Endothelial cell of umbilical vein (primary cell): ENCODE data around the gene EED. TPM values are rescaled to one million over a fixed set of nuclear protein-coding genes. Genes with fewer than 3 reads are reported as not detected.

Experiments
- BruUV-seq: library from RNA; stranded (reverse); fragments of 400-500 nt; replicated peaks from 2 replicates; lab custom pipeline; 2021; lab: Mats Ljungman, UMichigan
- CTCF ChIA-PET: fragments of 300-600, 350-600 bp; sonication (Branson Sonifier 250); formaldehyde crosslinking; loops from one replicate; lab custom pipeline; 2021; ENCODE audit warnings: antibody characterized with exemption, inconsistent platforms; lab: Charles Lee
- POLR2A ChIA-PET: fragments of 300-600, 350-600 bp; sonication (Branson Sonifier 250); formaldehyde crosslinking; loops from one replicate; lab custom pipeline; 2021; ENCODE audit warnings: antibody characterized with exemption, inconsistent platforms; lab: Charles Lee
- DNase-seq: peaks from one replicate; pipeline ENCODE4 v3.0.0-alpha.2; 2011; ENCODE audit warnings: low read depth, low spot score
- FAIRE-seq: peaks from 2 replicates; lab custom pipeline; 2011; peaks lifted over from hg19 to GRCh38; lab: Jason Lieb, UNC
- H2AFZ ChIP-seq: 2 replicates; pipeline ENCODE4 v1.6.0; 2012; ENCODE audit warnings: low read depth, low read length, control low read depth, inconsistent platforms
- H3K27ac ChIP-seq: 2 replicates; pipeline ENCODE4 v1.5.1; 2011; ENCODE audit warnings: low read depth, mild to moderate bottlenecking, control low read depth, low read length, moderate library complexity; ENCODE audit not compliant: insufficient read depth
- H3K27me3 ChIP-seq, 2 experiments: 2 replicates each; pipeline versions ENCODE4 v1.6.0 to v1.6.1; 2011; ENCODE audit warnings: low read length in 2 of 2, mixed read lengths in 1 of 2; ENCODE audit not compliant: control insufficient read depth in 2 of 2, insufficient read depth in 2 of 2
- H3K36me3 ChIP-seq, 2 experiments: 2 replicates in 1 of 2; 3 replicates in 1 of 2; pipeline ENCODE4 v1.5.1; 2011; ENCODE audit warnings: low read length in 2 of 2, mild to moderate bottlenecking in 1 of 2, moderate library complexity in 1 of 2; ENCODE audit not compliant: control insufficient read depth in 2 of 2, insufficient read depth in 2 of 2; ENCODE audit errors: extremely low read depth in 1 of 2
- H3K4me1 ChIP-seq: 3 replicates; pipeline ENCODE4 v1.5.1; 2011; ENCODE audit warnings: mild to moderate bottlenecking, low read length; ENCODE audit not compliant: control insufficient read depth, insufficient read depth; ENCODE audit errors: extremely low read depth
- H3K4me2 ChIP-seq: 2 replicates; pipeline ENCODE4 v1.6.1; 2011; ENCODE audit warnings: low read length, control low read depth, mixed read lengths; ENCODE audit not compliant: insufficient read depth
- H3K4me3 ChIP-seq, 3 experiments: fragments of 200-600 bp in 1 of 3; sonication (generic), shearing (Covaris generic) in 1 of 3; replicated peaks in 1 of 3; 2 replicates each; pipeline ENCODE4 v1.5.1; 2011 to 2016; ENCODE audit warnings: control low read depth in 3 of 3, low read length in 3 of 3, mild to moderate bottlenecking in 2 of 3, inconsistent platforms in 1 of 3, low read depth in 1 of 3, moderate library complexity in 1 of 3; ENCODE audit not compliant: insufficient read depth in 1 of 3
- H3K79me2 ChIP-seq: 2 replicates; pipeline ENCODE4 v1.6.0; 2012; ENCODE audit warnings: low read length, inconsistent platforms; ENCODE audit not compliant: control insufficient read depth, insufficient read depth
- H3K9ac ChIP-seq: replicated peaks from 2 replicates; pipeline ENCODE3; 2011; ENCODE audit warnings: low read length, control low read depth; ENCODE audit not compliant: insufficient read depth; ENCODE audit errors: extremely low read depth
- H3K9me1 ChIP-seq: replicated peaks from 3 replicates; pipeline ENCODE4 v1.6.0; 2011; ENCODE audit warnings: mild to moderate bottlenecking, low read length; ENCODE audit not compliant: control insufficient read depth, insufficient read depth; ENCODE audit errors: extremely low read depth
- H3K9me3 ChIP-seq: replicated peaks from 2 replicates; pipeline ENCODE4 v1.5.1; 2012; ENCODE audit warnings: low read length, inconsistent platforms; ENCODE audit not compliant: control insufficient read depth, insufficient read depth
- H4K20me1 ChIP-seq: replicated peaks from 2 replicates; pipeline ENCODE3; 2011; ENCODE audit warnings: mild to moderate bottlenecking, low read length; ENCODE audit not compliant: control insufficient read depth, insufficient read depth; ENCODE audit errors: extremely low read depth
- EZH2 ChIP-seq: IDR thresholded peaks from 2 replicates; pipeline ENCODE4 v1.6.1; 2012; ENCODE audit warnings: borderline replicate concordance, low read depth, mild to moderate bottlenecking, moderate library complexity, low read length, inconsistent platforms; ENCODE audit not compliant: severe bottlenecking
- FOS ChIP-seq: IDR thresholded peaks from 2 replicates; pipeline ENCODE4 v1.6.1; 2011; ENCODE audit warnings: mild to moderate bottlenecking, low read length, moderate library complexity, borderline replicate concordance; ENCODE audit not compliant: insufficient read depth
- GATA2 ChIP-seq: IDR thresholded peaks from 2 replicates; pipeline ENCODE4 v1.7.0; 2011; ENCODE audit warnings: low read depth, mild to moderate bottlenecking, moderate library complexity, mixed read lengths, low read length; ENCODE audit not compliant: insufficient read length, insufficient read depth
- JUN ChIP-seq: IDR thresholded peaks from 2 replicates; pipeline ENCODE4 v1.6.1; 2011; ENCODE audit warnings: borderline replicate concordance, low read depth; ENCODE audit not compliant: insufficient read length, insufficient read depth
- MYC ChIP-seq: IDR thresholded peaks from one replicate; pipeline ENCODE4 v1.6.1; 2011; ENCODE audit warnings: mild to moderate bottlenecking, low read depth, low read length
- POLR2A ChIP-seq: IDR thresholded peaks from 2 replicates; pipeline ENCODE4 v1.6.1; 2012; ENCODE audit warnings: low read depth, mild to moderate bottlenecking, control low read depth, low read length
- POLR2AphosphoS5 ChIP-seq: IDR thresholded peaks from 2 replicates; pipeline ENCODE4 v1.6.1; 2012; ENCODE audit warnings: low read depth, mild to moderate bottlenecking, control low read depth, low read length, moderate library complexity; ENCODE audit not compliant: insufficient read depth
- dilution Hi-C: fragments of 300-500 bp; cut with MboI; formaldehyde crosslinking; loops from one replicate; pipeline ENCODE4 v1.15.0; 2019; ENCODE audit warnings: low sequenced_read_pairs; ENCODE audit not compliant: extremely low pct_ligation_motif_present
- intact Hi-C: fragments of 100-400 bp; cut with micrococcal nuclease; formaldehyde crosslinking; loops from one replicate; pipeline ENCODE4 v1.10.0; 2022
- polyA plus RNA-seq, 4 experiments: library from polyadenylated mRNA; depleted of rRNA in 3 of 4; stranded (reverse) in 3 of 4; unstranded in 1 of 4; fragments of >200 nt; gene quantifications; 2 replicates each; pipeline versions ENCODE4 v1.2.1 to v1.2.3, GENCODE V29; 2011 to 2012; ENCODE audit warnings: missing spikeins in 1 of 4
- total RNA-seq: library from RNA; stranded (reverse); gene quantifications from 2 replicates; pipeline ENCODE4 v1.2.3, GENCODE V29; 2021
- TF ChIP-seq, protein P1 (sequence below): IDR thresholded peaks from 2 replicates; pipeline ENCODE4 v1.6.1; 2011; ENCODE audit not compliant: insufficient read depth, insufficient read length
- TF ChIP-seq, protein P2 (sequence below), 2 donors: IDR thresholded peaks; 1 replicate in 1 of 2; 2 replicates in 1 of 2; pipeline ENCODE4 v1.5.1; 2011; ENCODE audit warnings: low read length in 2 of 2, mild to moderate bottlenecking in 2 of 2, moderate library complexity in 2 of 2, control low read depth in 1 of 2, inconsistent platforms in 1 of 2, low read depth in 1 of 2; ENCODE audit not compliant: insufficient read depth in 1 of 2; ENCODE audit errors: extremely low read depth in 1 of 2

The EED gene
- total and polyA plus RNA-seq, 2 donors (not counting 3 experiments of a cell fraction or from before 2014, with no cell fraction given), result 9.4 to 21.8 TPM

DNA sequence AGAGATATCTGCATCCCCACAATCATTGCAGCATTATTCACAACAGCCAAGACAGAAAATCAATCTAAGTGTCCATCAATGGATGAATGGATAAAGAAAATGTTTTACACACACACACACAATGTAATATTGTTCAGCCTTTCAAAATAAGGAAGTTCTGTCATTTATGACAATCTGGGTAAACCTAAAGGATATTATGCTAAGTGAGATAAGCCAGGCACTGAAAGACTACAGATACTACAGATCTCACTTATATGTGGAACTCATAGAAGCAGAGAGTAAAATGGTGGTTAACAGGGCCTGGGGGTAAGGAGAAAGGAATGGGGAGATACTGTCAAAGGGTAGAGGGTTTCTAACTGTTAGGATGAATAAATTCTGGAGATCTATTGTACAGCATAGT lies 36.0 kb upstream of the EED start:
- no peaks in the 10 kb centered on the region for H3K4me1 ChIP-seq
- dilution Hi-C loops, result loop anchor here (25.0 kb wide), 1 partner anchor 171 kb away; no protein-coding TSS in a partner anchor
- intact Hi-C loops, result no loop called here

More for the DNA sequence above, 36.0 kb upstream of the EED start:
- DNase-seq (no peak), FAIRE-seq (no peak)
- Histone ChIP-seq H3K4me2 (no peak overlapping the region), H3K9me1 (no peaks in the 10 kb centered on the region), H3K79me2 (no peaks in the 10 kb centered on the region), H3K9ac (no peak overlapping the region), H2AFZ (no peak overlapping the region), H4K20me1 (no peaks in the 10 kb centered on the region), H3K27ac (no peak overlapping the region), H3K36me3 (no peaks in the 10 kb centered on the region), H3K4me3 (no peak overlapping the region), H3K27me3 (no peaks in the 10 kb centered on the region), H3K9me3 (no peaks in the 10 kb centered on the region)
- BruUV-seq, result no TSS peak
- ChIA-PET POLR2A (no interaction called here), CTCF (interaction anchor here (0.8 kb wide), 1 partner anchor 12 kb away, joined by 4 read pairs; no protein-coding TSS in a partner anchor)
- TF ChIP-seq, protein P1, sequence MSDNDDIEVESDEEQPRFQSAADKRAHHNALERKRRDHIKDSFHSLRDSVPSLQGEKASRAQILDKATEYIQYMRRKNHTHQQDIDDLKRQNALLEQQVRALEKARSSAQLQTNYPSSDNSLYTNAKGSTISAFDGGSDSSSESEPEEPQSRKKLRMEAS, result no peak
- no peak for TF ChIP-seq POLR2A
- no peak for TF ChIP-seq POLR2AphosphoS5
- no peak for TF ChIP-seq JUN
- TF ChIP-seq GATA2, result no peak
- TF ChIP-seq, protein P2, sequence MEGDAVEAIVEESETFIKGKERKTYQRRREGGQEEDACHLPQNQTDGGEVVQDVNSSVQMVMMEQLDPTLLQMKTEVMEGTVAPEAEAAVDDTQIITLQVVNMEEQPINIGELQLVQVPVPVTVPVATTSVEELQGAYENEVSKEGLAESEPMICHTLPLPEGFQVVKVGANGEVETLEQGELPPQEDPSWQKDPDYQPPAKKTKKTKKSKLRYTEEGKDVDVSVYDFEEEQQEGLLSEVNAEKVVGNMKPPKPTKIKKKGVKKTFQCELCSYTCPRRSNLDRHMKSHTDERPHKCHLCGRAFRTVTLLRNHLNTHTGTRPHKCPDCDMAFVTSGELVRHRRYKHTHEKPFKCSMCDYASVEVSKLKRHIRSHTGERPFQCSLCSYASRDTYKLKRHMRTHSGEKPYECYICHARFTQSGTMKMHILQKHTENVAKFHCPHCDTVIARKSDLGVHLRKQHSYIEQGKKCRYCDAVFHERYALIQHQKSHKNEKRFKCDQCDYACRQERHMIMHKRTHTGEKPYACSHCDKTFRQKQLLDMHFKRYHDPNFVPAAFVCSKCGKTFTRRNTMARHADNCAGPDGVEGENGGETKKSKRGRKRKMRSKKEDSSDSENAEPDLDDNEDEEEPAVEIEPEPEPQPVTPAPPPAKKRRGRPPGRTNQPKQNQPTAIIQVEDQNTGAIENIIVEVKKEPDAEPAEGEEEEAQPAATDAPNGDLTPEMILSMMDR (IDR thresholded peaks at IDR 0.05; ENCODE audit: extremely low read depth in 1 of 2, insufficient read depth in 1 of 2, low read depth in 1 of 2, low read length in 2 of 2), result no peak
- TF ChIP-seq FOS, result no peak
- no peak for TF ChIP-seq EZH2
- TF ChIP-seq MYC, result no peak
